ENCODE results near the gene AKAP13.

AKAP13 gene

DNA sequence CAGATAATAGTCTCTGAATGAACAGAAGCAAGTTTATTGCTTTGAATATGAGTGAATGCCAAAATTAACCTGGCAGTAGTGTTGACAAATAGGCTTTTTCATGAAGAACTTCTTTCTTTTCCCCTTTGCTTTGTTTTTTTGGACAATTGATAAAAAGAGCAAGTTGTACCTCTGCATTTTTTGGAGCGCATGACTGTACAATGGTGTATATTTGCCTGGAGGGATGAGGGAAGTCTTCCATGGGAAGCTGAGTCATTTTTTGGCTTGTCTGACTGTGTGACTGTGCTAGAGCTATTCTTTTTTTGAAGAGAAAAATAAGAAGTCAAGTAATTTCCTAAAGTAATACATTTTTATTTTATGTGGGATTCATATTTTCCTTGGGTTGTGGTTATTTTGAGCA, 227.4 kb downstream of the AKAP13 start:
- DNase-seq, result peak; percentile 63

GRCh38 chr15:85609492-85609891, 229.1 kb downstream of the AKAP13 start:
- DNase-seq, result no peak

GRCh38 chr15:85611361-85611760, 231.0 kb downstream of the AKAP13 start:
- DNase-seq, result no peak

GRCh38 chr15:85614059-85614458, 233.7 kb downstream of the AKAP13 start:
- DNase-seq, result no peak

DNA sequence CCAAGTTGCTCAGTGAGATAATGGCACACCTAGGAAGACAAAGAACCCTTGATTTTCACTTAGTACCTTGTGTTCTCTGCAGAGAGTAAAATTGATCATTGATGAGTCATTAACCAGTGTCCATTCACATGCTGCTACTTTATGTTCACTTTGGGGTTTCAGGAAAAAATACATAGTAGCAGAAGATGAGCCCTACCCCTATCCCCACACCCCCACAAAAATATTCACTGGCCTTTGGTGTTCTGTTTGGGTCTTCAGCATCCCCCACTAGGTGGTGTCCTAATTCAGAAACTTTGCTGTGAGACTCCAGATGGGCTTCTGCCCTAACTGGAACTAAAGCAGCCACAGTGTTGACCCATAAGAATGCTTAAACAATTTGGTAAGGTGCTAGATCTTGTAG, 235.5 kb downstream of the AKAP13 start:
- peak; percentile 60 for DNase-seq

GRCh38 chr15:85616549-85617110, 236.2 kb downstream of the AKAP13 start:
- DNase-seq, result no peak

- DNase-seq, result no peak
These were observed 237.8 kb downstream of the AKAP13 start for GRCh38 chr15:85618228-85618505.

- peak; percentile 95 for DNase-seq
These were observed 238.6 kb downstream of the AKAP13 start for GRCh38 chr15:85618956-85619491.

DNA sequence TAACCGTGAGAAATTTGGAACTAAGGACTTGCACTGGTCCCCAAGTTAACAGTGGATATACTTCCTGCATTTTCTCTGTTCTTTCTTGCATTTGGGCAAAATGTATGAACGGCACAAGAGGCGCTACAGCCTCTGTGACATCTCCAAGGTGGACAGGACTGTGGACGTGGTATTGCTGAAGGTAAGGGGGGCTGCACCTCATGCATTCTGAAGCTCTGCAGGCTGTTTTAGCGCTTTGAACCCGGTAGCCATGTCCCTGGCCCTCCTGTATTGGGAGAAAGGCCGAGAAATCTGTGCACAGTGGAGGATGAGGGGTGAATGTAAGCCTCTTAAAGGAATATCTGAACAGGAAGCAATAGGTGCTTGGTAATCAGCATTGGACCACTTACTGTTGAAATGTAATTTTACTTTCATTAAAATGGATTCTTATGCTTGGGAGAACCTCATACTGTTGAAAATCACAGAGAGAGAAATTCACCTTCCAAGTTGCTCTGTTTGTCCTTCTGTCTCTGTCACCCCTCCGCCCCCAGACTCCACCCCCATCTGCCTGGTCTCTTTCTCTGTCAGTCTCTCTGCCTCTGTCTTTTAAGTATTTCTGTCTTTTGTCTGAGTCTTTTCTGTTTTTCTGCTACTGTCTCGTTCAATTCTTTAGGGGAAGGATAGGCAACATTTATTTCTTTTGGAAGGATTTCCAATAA, 239.7 kb downstream of the AKAP13 start:
- no peak for DNase-seq

- DNase-seq, result no peak
These were observed 240.3 kb downstream of the AKAP13 start for GRCh38 chr15:85620690-85621049.

- no peak for DNase-seq
These were observed 240.7 kb downstream of the AKAP13 start for GRCh38 chr15:85621094-85621493.

- no peak for DNase-seq
These were observed 241.9 kb downstream of the AKAP13 start for GRCh38 chr15:85622221-85622831.

DNA sequence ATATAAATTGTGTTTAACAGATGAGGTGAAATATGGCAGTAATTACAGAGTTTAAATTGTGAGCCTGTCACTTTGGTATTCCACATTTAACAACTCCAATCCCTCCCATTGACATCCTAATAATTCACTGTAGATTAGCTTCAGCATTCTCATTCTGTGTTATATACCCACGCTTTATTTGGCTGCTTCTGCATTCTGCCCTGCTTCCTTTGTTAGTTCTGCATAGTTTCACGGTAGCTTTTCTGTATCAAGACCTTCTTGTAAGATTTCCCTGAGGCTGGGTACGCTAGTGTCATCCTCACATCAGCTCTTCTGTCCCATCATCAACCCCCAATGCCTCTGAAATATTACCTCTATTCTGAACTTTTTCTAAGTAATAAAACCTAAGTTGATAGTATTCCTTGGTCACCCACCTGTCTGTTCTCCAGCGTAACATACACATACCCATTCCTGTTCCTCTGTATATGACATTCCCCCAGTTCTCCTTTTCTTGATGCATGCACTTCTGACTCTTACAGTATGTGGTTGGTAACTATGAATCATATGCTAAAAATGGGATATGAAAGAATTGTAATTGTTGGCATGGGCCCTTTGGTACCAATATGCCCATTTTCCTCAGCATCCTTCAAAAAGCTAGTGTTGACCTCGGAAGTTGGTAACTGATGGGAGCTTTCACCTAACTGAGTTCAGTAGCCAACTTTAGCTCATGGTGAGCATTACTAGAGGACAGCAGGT, 243.1 kb downstream of the AKAP13 start:
- no peak for DNase-seq

- DNase-seq, result no peak
These were observed 243.9 kb downstream of the AKAP13 start for GRCh38 chr15:85624291-85624801.

GRCh38 chr15:85625166-85625830, 244.9 kb downstream of the AKAP13 start:
- DNase-seq, result no peak

- DNase-seq, result no peak
These were observed 245.5 kb downstream of the AKAP13 start for GRCh38 chr15:85625856-85626255.

GRCh38 chr15:85627213-85627935, 247.0 kb downstream of the AKAP13 start:
- no peak for DNase-seq

DNA sequence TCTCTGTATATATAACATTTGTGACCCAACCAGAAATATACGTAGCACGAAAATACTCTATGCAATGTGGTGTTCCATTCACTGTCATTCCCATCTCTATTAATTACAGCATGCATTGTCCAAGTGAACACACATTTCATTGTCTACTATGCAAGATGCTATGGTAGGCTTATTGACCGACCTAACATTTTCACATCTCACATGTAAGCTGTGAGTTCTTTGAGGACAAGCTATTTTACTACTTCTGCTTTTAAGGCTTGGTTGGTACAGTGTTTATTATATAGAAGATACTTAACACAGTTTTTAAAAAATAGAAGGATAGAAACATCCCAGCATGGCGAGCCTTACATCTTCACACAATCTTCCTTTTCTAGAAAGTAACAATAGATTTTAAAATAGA, 249.9 kb downstream of the AKAP13 start:
- no peak for DNase-seq

- no peak for DNase-seq
These were observed 250.6 kb downstream of the AKAP13 start for GRCh38 chr15:85631018-85631417.

GRCh38 chr15:85632014-85632413, 251.6 kb downstream of the AKAP13 start:
- no peak for DNase-seq

GRCh38 chr15:85633859-85634258, 253.5 kb downstream of the AKAP13 start:
- DNase-seq, result no peak

DNA sequence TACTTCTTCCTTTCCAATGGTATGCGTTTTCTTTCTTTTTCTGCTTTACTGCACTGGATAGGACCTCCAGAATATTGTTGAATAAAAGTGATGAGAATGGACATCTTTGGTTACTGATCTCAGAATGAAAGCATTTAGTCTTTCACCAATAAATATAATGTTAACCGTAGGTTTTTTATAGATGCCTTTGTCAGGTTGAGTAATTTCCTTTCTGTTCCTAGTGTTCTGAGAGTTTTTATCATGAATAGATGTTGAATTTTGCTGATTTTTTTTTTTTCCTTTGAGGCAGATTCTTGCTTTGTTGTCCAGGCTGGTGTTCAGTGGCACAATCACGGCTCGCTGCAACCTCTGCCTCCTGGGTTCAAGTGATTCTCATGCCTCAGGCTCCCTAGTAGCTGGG, 255.9 kb downstream of the AKAP13 start:
- DNase-seq, result no peak

Measured in islet precursor cell (in vitro differentiated cells).